ENCODE data around the gene NDUFA3. TPM values are rescaled to one million over a fixed set of nuclear protein-coding genes. Genes with fewer than 3 reads are reported as not detected.

Gene NDUFA3
- total and polyA plus RNA-seq, 8 donors, result 27.7 to 166 (median 50.5) TPM

DNA sequence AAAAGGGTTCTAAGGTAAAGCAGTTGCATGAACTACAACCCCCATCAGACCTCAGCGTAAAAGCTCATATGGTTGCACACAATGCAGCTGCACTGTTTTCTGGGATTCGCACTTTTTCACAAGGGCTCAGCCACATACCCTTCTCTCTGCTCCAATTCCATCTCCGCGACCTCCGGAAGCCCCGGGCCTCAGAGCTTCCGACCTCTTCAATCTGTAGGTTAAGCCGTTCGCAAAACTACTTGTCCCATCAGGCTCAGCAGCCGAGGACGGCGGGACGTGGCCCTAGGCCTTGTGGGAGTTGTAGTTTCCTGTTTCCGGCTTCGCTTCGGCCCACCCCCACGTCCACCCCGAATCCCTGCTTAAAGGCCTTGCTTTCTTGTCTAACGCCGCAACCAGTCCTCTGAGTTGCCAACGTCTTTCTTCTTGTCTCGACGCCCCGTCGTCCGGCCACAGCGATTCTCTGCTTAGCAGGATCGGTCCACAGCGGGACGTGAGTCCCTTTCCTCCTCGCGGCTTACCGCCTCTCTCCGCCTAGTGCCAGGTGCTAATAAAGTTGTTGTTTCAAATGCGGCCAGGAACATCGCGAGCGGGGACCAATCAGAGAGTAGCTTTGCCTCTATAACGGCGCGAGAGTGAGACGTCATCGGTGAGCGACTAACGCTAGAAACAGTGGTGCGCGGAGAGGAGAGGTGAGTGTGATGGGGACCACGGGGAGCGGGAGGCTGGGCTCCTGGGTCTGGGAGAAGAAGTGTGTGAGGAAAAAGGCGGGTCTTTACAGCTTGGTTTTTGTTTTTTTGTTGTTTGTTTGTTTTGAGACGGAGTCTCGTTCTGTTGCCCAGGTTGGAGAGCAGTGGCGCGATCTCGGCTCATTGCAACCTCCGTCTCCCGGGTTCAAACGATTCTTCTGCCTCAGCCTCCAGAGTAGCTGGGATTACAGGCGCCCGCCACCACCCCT is 12.7 kb downstream of the NDUFA3 start, which contains the start of the genes PRPF31 and TFPT:
PRPF31 (plus strand) TSS at position 646 of the 955 bp plus-strand sequence. CDS start 2,525 bp downstream, outside the sequence.
TFPT (minus strand) TSS at position 549 of the 955 bp plus-strand sequence; CDS start at position 161, 388 bp downstream.
- FAIRE-seq, result peak; percentile 88
- WGBS, 2 donors, result 0 to 1% methylated on average over 60 of the region's 60 CpGs
- peak; percentile 93 to 97 (median 96) for DNase-seq
- intact Hi-C loops (cut with DNase I), result no loop called here
- H3K9me3 ChIP-seq, result no peaks in the 10 kb centered on the region
- H3K4me3 ChIP-seq, result peak within 1 kb of the TSS; percentile 60 to 95 (median 72)
- no peaks in the 10 kb centered on the region for H3K27me3 ChIP-seq
- peaks cover 10 to 14% (median 10%) of the 10 kb centered on the region in 3 donors for H3K4me1 ChIP-seq
- TF ChIP-seq CTCF (IDR thresholded peaks at IDR 0.05), result no peak
- peaks cover 0 to 11% (median 0%) of the 10 kb centered on the region in 3 donors for H3K36me3 ChIP-seq
- peak; percentile 94 to 98 (median 96) for ATAC-seq
- peak within 1 kb of the TSS; percentile 51 to 84 (median 76) for H3K27ac ChIP-seq

- H3K4me1 ChIP-seq, result peaks cover 4 to 6% (median 4%) of the 10 kb centered on the region in 3 donors
- H3K4me3 ChIP-seq, result no peak overlapping the region
- ATAC-seq (no peak), DNase-seq (no peak), FAIRE-seq (no peak)
- 95 to 96% methylated on average over 10 of the region's 10 CpGs for WGBS, 2 donors
- no peaks in the 10 kb centered on the region for H3K27me3 ChIP-seq
- no peaks in the 10 kb centered on the region for H3K9me3 ChIP-seq
- no peak overlapping the region for H3K27ac ChIP-seq
- no peak for TF ChIP-seq CTCF (IDR thresholded peaks at IDR 0.05)
- H3K36me3 ChIP-seq, result peaks cover 7 to 59% (median 36%) of the 10 kb centered on the region in 3 donors
- intact Hi-C loops (cut with DNase I), result no loop called here
Measured at GRCh38 chr19:54121259-54121658, 18.6 kb downstream of the NDUFA3 start.

DNA sequence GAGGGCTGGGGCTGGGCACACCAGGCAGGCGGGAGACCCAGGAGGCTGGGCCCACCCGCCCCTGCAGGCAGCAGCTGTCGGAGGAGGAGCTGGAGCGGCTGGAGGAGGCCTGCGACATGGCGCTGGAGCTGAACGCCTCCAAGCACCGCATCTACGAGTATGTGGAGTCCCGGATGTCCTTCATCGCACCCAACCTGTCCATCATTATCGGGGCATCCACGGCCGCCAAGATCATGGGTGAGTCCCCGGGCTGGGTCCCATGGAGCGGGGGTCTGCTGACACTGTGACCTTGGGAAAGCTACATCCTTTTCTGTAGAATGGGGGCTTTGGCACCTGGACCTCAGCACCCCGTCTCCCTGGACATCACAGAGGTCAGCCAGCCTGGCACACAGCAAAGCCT is 21.0 kb downstream of the NDUFA3 start:
- Histone ChIP-seq H3K36me3 (peaks cover 7 to 67% (median 40%) of the 10 kb centered on the region in 3 donors), H3K27ac (no peak overlapping the region), H3K9me3 (no peaks in the 10 kb centered on the region), H3K4me3 (no peak overlapping the region), H3K27me3 (no peaks in the 10 kb centered on the region), H3K4me1 (no peaks in the 10 kb centered on the region)
- no peak for FAIRE-seq
- WGBS, 2 donors, result 94 to 97% methylated on average over 16 to 17 of the region's 17 CpGs
- DNase-seq, result peak in 2 of 6 donors; percentile 15 to 68
- TF ChIP-seq CTCF (IDR thresholded peaks at IDR 0.05), result no peak
- intact Hi-C loops (cut with DNase I), result no loop called here
- no peak for ATAC-seq

DNA sequence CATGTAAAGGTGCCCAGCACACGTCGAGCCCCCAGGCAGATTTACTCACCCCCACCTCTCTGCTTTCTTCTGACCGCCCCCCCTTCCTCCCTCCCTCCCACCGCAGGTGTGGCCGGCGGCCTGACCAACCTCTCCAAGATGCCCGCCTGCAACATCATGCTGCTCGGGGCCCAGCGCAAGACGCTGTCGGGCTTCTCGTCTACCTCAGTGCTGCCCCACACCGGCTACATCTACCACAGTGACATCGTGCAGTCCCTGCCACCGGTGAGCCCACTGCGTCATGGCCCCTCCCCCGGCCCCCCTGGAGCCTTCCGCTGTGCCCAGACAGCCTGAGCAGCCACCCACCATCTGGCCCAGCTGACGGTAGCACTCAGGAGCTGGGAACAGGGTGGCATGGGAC is 21.7 kb downstream of the NDUFA3 start:
- H3K4me3 ChIP-seq, result no peak overlapping the region
- H3K36me3 ChIP-seq, result peaks cover 7 to 73% (median 44%) of the 10 kb centered on the region in 3 donors
- WGBS, 2 donors, result 92 to 95% methylated on average over 19 of the region's 19 CpGs
- H3K9me3 ChIP-seq, result no peaks in the 10 kb centered on the region
- no peak for TF ChIP-seq CTCF (IDR thresholded peaks at IDR 0.05)
- FAIRE-seq (no peak), DNase-seq (peak in 2 of 6 donors; percentile 22 to 50), ATAC-seq (no peak)
- no peaks in the 10 kb centered on the region for H3K4me1 ChIP-seq
- H3K27ac ChIP-seq, result no peak overlapping the region
- intact Hi-C loops (cut with DNase I), result no loop called here
- no peaks in the 10 kb centered on the region for H3K27me3 ChIP-seq

Data from pancreas (tissue), 10 donors.